HG03342 (cell line): Measurements from ENCODE around the gene CBLL1.

Experiments used
- ATAC-seq: cut with Tn5 transposase; IDR thresholded peaks from one replicate; pipeline ENCODE4 v1.9.1; 2021; ENCODE audit warnings: mild to moderate bottlenecking, moderate library complexity; ENCODE audit not compliant: unreplicated experiment

CBLL1 gene, protein sequence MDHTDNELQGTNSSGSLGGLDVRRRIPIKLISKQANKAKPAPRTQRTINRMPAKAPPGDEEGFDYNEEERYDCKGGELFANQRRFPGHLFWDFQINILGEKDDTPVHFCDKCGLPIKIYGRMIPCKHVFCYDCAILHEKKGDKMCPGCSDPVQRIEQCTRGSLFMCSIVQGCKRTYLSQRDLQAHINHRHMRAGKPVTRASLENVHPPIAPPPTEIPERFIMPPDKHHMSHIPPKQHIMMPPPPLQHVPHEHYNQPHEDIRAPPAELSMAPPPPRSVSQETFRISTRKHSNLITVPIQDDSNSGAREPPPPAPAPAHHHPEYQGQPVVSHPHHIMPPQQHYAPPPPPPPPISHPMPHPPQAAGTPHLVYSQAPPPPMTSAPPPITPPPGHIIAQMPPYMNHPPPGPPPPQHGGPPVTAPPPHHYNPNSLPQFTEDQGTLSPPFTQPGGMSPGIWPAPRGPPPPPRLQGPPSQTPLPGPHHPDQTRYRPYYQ

DNA sequence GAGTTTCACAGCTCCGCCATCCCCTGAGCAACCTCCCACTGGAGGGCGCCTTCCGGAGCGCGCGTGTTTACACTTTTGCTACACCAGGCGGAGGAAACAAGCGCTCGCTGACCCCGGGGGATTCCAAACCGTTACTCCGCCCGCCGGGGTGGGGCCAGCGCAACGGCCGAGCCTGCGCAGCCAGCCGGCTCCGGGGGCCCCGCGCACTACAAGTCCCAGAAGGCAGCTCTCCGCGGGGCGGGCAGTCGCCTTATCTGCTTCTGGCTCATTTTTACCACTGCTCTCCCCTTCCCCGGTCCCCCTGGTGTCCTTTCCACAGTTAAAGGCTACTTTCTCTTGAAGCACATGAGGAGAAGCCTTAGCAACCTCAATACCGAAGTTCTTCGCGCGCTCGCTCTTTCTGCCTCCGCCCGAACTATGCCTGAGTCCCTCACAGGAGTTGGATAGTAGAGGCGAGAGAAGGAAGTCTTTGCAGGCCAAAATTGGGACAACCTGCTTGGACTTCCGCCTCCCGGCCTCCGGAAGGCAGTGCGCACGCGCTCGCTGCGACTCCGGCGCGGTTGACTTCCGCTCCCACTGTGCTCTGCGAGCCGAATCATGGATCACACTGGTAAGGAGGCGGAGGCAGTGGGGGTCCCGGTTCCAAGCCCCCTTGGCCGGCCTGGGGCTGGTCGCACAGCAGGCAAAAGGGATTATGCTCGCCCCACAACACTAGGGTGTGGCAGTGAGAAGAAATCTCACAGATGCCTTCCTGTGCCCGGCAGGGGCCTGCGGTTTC, at the start of gene CBLL1:
CBLL1 (plus strand) TSS at position 576 of the 778 bp plus-strand sequence; CDS start at position 598, 22 bp downstream.
- ATAC-seq: peak; percentile 88

DNA sequence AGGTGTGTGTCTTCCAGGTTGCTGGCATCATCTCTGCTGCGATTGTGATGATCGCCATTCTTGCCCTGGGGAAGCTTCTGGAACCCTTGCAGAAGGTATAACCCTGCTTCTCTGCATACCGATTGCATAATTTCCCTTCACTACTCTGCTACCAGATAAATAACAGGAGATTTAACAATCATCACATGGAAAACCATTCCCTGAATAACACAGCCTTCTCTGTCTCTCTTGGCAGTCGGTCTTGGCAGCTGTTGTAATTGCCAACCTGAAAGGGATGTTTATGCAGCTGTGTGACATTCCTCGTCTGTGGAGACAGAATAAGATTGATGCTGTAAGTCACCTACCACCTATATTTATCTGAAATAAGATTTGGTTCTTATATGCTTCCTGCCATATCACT, 49.6 kb upstream of the CBLL1 start:
- ATAC-seq: no peak

DNA sequence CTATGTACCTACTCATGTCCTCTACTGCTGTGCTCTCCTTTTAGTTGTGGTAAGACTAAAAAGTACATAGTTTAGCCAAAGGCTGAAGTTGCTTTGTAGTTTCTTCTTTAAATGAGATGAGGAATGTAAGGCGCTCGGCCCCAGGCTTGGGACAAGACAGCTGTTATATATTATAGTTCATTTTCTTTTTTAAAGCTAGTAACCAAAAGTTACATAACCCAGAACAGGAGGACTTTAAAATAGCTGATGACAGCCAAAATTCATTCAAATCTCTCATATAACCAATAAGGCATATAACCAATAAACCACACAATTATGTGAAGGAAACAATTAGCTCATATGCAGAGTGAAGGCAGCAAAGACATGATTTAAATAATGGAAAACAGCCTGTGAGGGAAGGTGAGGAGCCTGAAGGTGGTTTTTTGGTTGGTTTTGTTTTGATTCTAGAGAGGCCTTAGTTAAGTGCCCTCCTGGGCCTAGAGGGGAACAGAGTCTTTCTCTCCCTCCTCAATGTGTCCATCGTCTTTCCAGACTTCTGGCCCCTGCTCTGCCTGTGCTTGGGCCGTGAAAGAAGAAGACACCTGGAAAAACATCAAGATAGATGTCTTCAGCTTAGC, 47.5 kb upstream of the CBLL1 start:
- no peak for ATAC-seq

DNA sequence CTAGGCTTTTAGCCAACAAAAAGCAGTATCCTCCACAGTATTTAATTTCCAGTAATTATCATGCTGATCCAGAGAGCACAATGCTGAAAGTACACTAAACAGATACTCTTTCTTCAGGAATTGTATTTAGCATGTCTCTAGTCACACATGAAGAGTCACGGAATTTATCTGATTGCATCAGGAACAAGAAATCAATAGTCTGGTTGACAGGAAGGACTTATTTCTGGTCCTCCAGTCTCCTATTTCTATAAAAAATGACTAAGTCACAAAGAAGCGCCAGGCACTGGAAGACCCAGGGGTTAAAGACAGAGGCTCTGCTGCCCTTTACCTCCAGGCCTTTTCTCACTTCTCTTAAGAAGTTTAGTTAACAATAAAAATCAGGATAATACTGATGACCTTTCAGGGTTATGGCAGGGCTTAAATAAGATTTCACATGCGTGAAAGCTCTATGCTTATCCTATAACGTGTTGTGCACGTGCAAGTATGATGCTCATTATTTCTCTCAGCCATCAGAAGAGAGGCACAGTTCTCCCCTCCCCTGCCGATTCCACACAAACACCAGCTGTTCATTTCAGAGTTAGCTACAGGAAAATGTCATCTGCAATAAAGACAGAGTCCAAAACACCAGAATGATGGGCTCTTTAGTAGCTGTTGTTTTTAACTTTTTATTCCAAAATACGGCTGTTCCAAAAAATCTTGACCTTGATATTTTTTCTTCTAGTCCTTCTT, 46.5 kb upstream of the CBLL1 start:
- no peak for ATAC-seq

DNA sequence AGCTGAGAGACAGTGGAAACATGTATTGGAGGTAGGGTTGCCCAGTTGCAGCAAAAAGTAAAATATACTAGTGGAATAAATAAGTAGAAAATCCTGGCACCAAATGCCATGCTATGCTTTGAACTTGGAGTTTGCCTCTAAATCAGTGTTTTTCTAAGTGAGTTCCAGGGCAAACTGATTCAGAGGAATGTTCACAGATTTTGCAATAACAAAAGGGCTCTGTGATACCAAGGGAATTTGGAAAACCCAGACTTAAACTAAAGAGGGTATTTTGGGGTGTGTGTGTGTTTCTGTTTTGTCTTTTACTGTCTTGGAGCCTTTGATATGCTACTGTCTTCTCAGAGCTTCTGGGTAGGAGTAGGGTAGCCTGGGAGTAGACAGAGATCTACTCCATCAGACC, 43.4 kb upstream of the CBLL1 start:
- no peak for ATAC-seq

DNA sequence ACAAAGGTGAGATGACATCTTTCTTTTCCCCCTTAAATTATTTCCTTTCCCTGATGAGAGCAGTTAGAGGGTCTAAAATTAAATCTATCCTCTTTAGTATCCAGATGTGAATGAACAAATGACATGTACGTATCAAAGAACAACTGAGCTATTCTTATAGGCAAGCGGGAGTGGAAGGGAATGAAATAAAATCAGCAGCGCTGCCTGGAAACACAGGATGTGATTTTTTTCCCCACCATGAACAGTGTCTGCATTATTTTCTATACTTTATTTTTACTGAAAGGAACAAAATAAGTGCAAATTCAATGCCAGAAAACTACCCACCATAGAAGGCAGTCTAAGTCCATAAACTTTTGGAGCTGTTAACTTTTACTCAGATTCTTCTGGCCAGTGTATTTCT, 42.8 kb upstream of the CBLL1 start:
- ATAC-seq: no peak

DNA sequence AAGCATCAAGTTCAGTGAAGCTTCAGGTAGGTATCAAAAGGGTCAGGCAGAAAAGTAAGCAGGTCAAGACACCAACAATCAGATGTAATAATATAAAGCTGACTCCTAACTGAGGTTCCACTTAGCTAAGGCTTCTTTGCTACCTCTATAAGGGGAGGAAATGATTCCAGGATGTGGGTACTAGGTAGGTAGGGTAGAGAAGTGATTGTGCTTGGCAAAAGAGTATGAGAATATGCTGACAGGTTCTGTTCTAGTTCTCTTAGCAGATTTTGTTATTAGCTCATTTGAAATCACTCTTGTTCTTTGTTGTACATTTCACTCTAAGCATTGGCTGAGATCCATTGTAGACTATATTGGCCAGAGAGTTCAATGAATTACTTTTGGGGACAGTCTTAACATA, 40.7 kb upstream of the CBLL1 start:
- ATAC-seq: no peak

DNA sequence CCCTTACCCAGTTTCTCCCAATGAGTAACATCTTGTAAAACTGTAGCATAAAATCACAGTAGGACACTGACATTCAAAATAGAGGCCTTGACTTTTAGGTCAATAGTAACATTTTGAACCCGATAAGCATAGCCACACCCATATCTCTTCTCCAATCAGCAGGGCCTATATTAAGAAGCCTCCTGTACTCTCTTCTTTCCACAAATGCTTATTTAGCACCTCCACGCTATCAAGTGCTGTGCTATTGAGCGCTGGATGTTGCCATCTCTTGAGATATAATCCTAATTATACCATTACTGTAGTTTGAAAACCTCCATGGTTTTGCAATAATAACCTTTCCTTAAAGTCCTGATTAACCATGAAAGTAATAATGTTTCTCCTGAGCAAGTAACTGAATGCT, 40.1 kb upstream of the CBLL1 start:
- no peak for ATAC-seq

DNA sequence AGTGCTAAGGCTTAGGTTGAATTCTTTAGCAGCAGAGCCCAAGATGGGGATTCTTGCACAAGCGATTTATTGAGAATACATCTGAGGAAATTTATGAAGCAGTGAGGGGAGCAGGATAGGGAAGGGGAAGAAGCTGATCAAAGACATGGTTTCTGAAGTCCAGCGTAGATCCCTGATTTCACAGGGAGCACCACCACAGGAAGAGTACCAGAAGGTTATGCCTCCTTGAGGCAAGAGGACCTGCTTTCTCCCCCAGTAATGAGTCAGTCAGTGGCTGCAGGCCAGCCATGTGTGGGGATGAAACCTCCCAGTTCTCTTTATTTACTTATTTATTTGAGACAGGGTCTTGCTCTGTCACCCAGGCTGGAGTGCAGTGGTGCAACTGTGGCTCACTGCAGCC, 35.0 kb upstream of the CBLL1 start:
- ATAC-seq: no peak

DNA sequence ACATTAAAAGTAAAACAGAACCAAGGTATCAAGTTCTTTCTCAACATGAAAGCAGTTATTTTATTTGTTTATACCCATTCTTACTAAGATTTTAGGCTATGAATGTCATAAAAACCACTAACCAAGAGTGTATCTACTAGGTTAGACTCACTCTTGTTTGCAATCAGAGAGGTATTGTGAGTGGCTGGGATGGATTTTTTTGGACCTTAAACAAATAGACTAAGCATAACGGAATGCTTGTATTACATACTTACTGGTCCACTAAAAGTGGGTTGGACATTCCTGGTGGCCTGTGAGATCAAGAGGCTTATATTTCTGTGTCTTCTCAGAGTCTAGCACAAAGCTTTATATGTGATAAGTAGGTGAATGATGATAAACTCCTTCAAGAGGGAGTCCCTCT, 32.6 kb upstream of the CBLL1 start:
- no peak for ATAC-seq

DNA sequence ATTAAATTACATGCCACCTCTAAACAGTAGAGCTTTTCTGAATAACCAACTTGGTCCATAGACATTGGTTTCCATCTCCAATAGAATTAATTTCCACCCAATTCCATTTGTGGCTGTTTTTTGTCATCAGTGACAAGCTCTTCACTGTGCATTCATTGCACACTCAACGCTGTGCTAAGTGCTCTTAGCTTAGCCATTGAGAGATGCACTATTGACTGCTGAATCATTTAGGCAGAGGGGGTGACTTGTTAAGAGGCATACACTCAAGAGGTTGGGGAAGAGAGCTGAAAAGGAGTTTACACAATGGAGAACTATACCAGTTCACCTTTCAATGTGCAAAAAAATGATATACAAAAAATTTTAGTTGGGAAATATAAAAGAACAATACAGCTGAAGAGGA, 31.9 kb upstream of the CBLL1 start:
- no peak for ATAC-seq

DNA sequence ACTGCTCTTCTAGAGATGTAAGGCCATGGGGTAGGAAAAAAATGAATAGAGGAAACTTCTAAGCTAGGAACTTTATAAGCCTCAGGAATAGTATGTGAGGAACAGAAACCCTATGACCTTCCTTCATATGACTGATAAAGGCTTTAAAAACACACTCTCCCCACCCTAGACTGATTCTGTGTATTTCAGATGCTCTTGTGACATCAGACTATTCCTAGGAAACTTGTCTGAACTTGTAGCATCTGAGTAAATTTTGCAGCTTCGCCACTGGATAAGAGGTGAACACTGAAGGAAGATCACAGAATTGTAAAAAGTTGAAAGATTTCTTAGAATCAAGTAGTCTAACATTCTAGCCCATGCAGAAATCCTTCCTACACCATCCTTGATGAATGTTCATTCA, 31.0 kb upstream of the CBLL1 start:
- no peak for ATAC-seq

DNA sequence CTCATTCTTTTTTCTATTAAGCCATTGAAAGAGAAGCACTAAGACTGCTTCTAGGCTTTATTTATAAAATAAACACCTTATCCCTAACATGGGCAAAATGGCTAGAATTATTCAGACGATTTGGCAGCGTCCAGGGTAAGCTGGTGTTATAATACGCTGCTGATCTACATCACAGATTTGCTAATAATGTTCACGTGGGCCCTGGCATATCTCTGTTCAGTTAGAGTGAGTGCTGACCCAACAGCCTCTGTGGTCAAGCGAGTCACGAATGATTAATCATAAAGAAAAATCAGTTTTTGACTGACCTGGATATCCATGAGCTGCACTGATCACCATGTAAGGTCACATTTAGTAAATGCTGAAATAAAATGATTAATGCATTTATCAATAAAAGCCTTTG, 28.4 kb upstream of the CBLL1 start:
- no peak for ATAC-seq

DNA sequence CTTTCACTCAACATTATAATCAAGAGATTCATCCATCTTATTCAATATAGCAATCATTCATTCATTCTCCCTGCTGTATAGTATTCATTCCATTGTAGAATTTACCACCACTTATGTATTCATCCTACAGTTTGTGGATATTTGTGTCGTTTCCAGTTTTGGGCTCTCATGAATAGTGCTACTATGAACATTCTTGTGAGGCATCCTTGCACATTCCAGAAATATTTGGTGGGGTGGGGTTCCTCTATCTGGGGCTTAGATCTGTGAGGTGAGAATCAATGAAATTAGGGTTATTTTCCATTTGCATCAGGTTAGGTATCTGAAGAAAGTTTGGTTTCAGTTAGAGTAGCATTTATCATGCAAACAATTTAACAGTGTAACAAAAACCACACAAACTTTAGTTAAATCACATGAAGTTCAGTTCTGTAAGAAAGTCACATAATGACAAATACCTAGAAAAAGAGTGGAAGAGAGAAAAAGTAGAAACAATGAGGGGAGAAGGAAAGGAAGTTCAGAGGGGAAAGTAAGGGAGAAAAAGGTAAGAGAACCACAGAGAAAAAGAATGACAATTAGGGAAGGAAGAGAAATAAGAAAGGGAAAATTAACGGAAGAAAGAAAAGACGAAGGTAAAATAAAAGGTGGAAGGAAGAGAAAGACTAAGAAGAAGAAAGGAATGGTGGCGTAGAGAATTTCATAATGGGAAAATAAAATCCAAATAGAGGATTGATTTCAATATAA, 25.3 kb upstream of the CBLL1 start:
- no peak for ATAC-seq

DNA sequence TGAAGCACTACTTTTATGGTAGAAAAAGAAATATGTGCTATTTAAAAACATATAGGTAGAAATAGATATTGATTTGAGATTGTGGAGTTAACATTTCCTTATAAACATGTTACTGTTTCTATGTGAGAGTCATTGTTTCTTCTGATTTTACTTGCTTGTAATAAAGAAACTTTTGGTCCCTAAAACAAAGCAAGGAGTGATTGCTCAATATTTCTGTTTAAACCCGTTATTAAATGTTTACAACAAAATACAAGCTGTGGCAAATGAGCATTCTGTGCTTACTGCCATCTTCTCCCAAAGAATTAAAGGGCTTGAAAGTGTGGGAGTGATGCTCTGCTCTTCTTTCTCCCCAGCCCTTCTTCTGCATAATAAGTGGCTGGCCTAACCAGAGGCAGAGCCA, 22.7 kb upstream of the CBLL1 start:
- no peak for ATAC-seq

DNA sequence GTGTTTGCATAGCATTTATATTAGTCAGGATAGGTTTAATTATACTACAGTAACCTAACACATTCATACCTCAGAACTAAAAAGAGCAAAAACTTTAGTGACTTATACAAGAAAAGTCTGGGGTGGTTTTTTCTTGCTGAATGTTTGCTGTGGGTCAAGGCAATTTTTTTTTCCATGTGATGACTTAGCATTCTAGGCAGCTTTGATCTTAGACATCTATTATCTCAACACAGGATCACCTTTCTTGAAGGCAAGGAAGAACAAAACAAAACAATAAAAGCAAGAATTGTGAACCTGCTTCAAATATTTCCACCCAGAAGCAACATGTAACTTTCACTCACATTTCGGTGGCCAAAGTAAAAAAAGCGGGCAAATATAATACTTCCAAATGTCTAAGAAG, 20.7 kb upstream of the CBLL1 start:
- ATAC-seq: no peak

DNA sequence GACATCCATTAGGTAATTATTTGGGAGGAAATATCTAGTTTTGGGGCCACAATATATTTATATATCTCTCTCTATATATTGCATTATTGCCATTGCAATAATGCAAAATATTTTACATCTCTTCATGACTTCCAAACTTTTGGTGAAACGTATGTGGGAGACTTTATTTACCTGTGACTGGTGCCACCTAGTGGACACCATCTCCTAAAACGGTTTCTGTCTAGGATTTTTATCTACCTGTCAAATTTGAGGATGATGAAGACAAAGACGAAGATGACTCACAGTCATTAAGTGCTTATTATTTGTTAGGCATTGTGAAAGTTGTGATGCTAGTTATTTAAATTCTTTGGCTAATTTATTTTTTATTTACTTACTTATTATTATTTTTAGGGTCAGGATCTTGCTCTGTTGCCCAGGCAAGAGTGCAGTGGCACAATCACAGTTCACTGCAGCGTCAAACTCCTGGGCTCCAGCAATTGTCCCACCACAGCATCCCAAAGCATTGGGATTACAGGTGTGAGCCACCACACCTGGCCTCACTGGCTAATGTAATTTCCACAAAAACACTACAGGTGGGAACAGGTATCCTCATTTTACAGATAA, 18.7 kb upstream of the CBLL1 start:
- no peak for ATAC-seq

DNA sequence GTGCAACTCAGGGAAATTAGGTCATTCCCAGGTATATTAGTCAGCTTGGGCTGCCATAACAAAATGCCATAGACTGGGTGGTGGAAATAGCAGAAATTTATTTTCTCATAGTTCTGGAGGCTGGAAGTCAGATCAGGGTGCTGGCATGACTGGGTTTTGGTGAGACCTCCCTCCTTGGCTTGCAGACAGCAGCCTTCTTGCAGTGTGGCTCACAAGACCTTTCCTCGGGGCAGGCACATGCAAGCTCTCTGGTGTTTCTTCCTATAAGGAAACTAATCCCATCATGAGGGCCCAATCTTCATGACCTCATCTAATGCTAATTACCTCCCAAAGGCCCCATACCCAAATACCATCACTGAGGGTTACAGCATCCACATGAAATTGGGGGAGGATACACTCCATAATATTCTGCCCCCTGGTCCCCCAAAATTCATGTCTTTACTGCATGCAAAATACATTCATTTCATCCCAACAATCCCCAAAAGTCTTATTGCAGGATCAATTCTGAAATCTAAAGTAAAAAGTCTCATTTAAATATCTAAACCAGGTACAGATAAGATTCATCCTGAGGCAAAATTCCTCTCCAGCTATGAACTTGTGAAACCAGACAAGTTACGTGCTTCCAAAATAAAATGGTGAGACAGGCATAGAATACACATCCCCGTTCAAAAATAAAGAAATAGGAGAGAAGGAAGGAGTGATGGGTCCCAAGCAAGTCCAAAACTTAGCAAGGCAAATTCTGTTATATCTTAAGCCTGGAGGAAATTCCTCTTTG, 17.4 kb upstream of the CBLL1 start:
- no peak for ATAC-seq

DNA sequence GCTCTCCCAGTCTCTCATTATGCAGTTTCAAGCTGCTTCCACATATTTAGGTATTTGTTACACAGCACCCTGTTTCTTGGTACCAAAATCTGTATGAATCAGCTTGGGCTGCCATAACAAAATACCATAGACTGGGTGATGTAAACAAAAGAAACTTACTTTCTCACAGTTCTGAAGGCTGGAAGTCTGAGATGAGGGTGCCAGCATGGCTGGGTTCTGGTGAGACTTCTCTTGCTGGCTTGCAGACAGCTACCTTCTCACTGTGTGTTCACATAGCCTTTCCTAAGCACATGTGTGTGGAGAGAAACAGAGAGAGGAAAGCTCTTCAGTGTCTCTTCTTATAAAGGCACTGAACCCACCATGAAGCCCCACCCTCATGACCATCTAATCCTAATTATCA, 15.7 kb upstream of the CBLL1 start:
- no peak for ATAC-seq
